ENCODE data around the gene CPN2. TPM values are rescaled to one million over a fixed set of nuclear protein-coding genes. Genes with fewer than 3 reads are reported as not detected.

Gene CPN2
- total and polyA plus RNA-seq, 2 of the 8 experiments (the other 6 are each of a cell fraction or from before 2014, with no cell fraction given), result 0.03 TPM; not detected in 1

DNA sequence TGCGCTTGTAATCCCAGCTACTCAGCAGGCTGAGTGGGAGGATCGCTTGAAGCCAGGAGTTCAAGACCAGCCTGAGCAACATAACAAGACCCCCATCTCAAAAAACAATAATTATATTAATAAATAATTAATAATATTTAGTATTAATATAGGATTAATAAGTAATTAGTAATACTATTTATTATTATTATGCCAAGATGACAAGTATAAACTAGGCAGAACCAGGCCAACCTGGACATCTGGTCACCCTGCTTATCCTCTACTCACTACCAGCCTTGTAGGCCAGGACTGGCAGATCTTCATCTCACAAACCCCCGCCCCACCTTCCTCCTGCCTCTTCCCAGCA lies 429 bp downstream of the CPN2 start (continued):
- TF ChIP-seq EGR1 (IDR thresholded peaks at IDR 0.05; ENCODE audit: borderline replicate concordance, low read depth, low read length), result no peak
- TF ChIP-seq RBBP5 (IDR thresholded peaks at IDR 0.05; ENCODE audit: borderline replicate concordance, low read depth, low read length), result no peak
- no peak for TF ChIP-seq EZH2 (IDR thresholded peaks at IDR 0.05; ENCODE audit: low read depth, low read length, severe bottlenecking)
- no peak for TF ChIP-seq NANOG (IDR thresholded peaks at IDR 0.05; ENCODE audit: insufficient read depth, low read depth, low read length, poor library complexity, severe bottlenecking)
- TF ChIP-seq TEAD4 (IDR thresholded peaks at IDR 0.05; ENCODE audit: low read depth, low read length), result no peak
- no peak for TF ChIP-seq CBX8 (IDR thresholded peaks at IDR 0.05; ENCODE audit: borderline replicate concordance, low read depth, low read length)

Measured in H1 (cell line).